GM20431 (cell line): ENCODE measurements around the gene CLEC17A.

Source experiments
- in situ Hi-C: fragments of 300-500 bp; cut with MseI, MboI; formaldehyde crosslinking; loops from one replicate; pipeline ENCODE4 v1.15.0; 2020; ENCODE audit warnings: low sequenced_read_pairs; ENCODE audit not compliant: unreplicated experiment

The CLEC17A gene

GRCh38 chr19:14629557-14629956 is 46.7 kb downstream of the CLEC17A start:
- in situ Hi-C loops, result no loop called here

DNA sequence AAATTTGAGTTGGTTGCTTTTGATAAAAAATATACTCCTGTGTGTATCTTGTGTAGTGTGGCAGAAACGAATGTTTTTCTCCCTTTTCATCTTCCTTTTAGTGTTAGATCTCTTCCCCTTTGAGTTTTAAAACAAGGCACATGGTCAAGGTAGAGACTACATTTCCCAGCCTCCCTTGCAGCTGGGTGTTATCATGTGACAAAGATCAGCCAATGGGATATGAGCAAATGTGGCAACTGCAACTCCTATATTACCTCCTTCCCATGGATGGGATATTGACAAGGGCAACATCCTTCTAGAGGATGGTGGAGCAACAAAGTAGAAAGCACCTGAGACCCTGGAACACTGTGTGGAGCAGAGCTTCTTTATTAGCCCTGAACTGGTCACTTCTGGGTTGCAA is 49.4 kb downstream of the CLEC17A start:
- in situ Hi-C loops, result no loop called here

- in situ Hi-C loops, result no loop called here
Measured at GRCh38 chr19:14639536-14640277, 56.8 kb downstream of the CLEC17A start.

DNA sequence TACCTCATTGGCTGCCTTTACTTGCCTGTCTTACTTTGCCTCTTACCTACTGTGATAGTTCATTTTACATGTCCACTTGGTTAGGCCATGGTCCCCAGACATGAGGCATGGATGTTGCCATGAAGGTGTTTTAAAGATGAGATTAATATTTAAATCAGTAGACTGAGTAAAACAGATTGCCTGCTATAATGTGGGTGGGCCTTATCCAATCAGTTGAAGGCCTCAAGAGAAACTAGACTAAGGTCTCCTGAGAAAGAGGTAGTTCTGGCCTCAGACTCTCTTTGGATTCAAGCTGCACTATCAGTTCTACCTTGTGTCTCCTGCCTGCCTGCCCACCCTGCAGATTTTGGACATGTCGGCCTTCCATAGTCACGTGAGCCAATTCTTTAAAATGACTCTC is 65.6 kb downstream of the CLEC17A start:
- in situ Hi-C loops, result no loop called here

GRCh38 chr19:14649020-14649419 is 66.1 kb downstream of the CLEC17A start:
- in situ Hi-C loops, result no loop called here

DNA sequence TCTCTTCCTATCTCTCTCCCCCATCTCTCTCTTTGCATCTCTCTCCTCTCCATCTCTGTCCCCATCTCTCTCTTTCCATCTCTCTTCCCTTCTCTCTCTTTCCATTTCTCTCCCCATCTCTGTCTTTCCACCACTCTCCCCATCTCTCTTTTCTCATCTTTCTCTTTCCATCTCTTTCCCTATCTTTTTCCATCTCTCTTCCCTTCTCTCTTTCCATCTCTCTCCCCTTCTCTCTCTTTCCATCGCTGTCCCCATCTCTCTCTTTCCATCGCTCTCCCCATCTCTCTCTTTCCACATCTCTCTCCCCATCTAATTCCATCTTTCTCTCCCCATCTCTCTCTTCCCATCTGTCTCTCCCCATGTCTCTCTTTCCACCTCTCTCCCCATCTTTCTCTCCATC is 67.3 kb downstream of the CLEC17A start:
- in situ Hi-C loops, result no loop called here

DNA sequence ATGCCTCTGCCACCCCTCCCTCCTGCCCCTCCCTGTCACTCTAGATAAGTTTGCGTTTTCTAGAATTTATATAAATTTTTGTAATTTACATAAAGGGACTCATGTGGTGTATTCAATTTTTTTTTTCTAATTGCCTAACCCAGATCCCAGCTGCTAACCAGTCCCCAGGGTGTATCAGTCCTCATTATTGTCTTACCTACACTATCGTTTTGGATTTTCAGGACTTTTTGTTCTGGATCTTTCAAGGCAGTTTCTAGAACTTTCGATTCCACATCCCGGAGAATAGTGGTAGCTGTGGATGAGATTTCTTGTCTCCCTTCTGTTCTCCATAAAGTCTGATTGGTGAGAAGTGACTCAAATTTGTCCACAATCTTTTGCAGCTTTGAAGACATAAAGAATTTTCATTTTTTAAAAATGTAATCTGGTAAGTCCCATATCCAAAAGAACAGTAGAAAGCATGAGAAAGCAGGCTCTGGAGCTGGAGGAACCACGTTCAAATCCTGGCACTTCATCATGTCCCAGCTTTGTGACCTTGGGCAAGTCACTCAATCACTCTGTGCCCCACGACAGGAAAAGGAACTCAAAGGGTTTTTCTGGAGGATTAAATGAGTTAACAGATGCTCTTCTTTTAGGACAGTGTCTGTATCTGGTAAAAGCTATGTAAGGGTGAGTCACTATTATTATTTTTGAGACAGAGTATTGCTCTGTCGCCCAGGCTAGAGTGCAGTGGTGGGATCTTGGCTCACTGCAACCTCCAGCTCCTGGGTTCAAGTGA is 72.1 kb downstream of the CLEC17A start:
- in situ Hi-C loops, result no loop called here

GRCh38 chr19:14655726-14656125 is 72.8 kb downstream of the CLEC17A start:
- in situ Hi-C loops, result no loop called here

GRCh38 chr19:14659874-14660489 is 77.1 kb downstream of the CLEC17A start:
- in situ Hi-C loops, result no loop called here

- in situ Hi-C loops, result no loop called here
Measured at GRCh38 chr19:14661372-14661924, 78.6 kb downstream of the CLEC17A start.
